Tibial nerve (tissue), 4 donors: ENCODE measurements around the gene CAMTA1.

Experiments
- EP300 ChIP-seq, 2 donors: sonication (generic); formaldehyde crosslinking; IDR thresholded peaks; one replicate each; pipeline ENCODE4 v1.6.1; 2017; ENCODE audit warnings: antibody characterized with exemption in 2 of 2, mild to moderate bottlenecking in 1 of 2
- TF ChIP-seq, protein P1 (sequence below), 5 experiments: fragments of 200-600 bp in 3 of 5; fragments of 450-650 bp in 2 of 5; sonication (generic) in 3 of 5; IDR thresholded peaks; one replicate each; pipeline ENCODE4 v1.5.1; 2016 to 2019; ENCODE audit warnings: antibody characterized with exemption in 5 of 5, mild to moderate bottlenecking in 3 of 5, moderate library complexity in 2 of 5

GRCh38 chr1:7595336-7595735 lies 810.1 kb downstream of the CAMTA1 start:
- TF ChIP-seq, protein P1, sequence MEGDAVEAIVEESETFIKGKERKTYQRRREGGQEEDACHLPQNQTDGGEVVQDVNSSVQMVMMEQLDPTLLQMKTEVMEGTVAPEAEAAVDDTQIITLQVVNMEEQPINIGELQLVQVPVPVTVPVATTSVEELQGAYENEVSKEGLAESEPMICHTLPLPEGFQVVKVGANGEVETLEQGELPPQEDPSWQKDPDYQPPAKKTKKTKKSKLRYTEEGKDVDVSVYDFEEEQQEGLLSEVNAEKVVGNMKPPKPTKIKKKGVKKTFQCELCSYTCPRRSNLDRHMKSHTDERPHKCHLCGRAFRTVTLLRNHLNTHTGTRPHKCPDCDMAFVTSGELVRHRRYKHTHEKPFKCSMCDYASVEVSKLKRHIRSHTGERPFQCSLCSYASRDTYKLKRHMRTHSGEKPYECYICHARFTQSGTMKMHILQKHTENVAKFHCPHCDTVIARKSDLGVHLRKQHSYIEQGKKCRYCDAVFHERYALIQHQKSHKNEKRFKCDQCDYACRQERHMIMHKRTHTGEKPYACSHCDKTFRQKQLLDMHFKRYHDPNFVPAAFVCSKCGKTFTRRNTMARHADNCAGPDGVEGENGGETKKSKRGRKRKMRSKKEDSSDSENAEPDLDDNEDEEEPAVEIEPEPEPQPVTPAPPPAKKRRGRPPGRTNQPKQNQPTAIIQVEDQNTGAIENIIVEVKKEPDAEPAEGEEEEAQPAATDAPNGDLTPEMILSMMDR (IDR thresholded peaks at IDR 0.05), result no peak
- no peak for TF ChIP-seq EP300 (IDR thresholded peaks at IDR 0.05)
